Upper lobe of right lung (tissue), 1 donor: ENCODE data around the gene PTPRN2. TPM values are rescaled to one million over a fixed set of nuclear protein-coding genes. Genes with fewer than 3 reads are reported as not detected.

Source experiments
- ATAC-seq: fragments of 200-7000 bp; cut with Tn5 transposase; one replicate; pipeline ENCODE4 v1.9.1; 2020; ENCODE audit warnings: mild to moderate bottlenecking, moderate library complexity
- DNase-seq: peaks from one replicate; pipeline ENCODE4 v3.0.0-alpha.2; 2020
- H3K27ac ChIP-seq: fragments of 200-600 bp; one replicate; pipeline ENCODE4 v1.8.0; 2022
- H3K27me3 ChIP-seq: fragments of 200-600 bp; one replicate; pipeline ENCODE4 v1.8.0; 2022; ENCODE audit warnings: mild to moderate bottlenecking
- H3K36me3 ChIP-seq: fragments of 200-600 bp; one replicate; pipeline ENCODE4 v1.8.0; 2022
- H3K4me1 ChIP-seq: fragments of 200-600 bp; one replicate; pipeline ENCODE4 v1.8.0; 2022
- H3K4me3 ChIP-seq: fragments of 200-600 bp; one replicate; pipeline ENCODE4 v1.8.0; 2022; ENCODE audit warnings: mild to moderate bottlenecking
- H3K9me3 ChIP-seq: fragments of 200-600 bp; one replicate; pipeline ENCODE4 v1.8.0; 2022
- intact Hi-C: fragments of 100-400 bp; cut with DNase I; formaldehyde crosslinking; loops from one replicate; pipeline ENCODE4 v1.11.0; 2022
- total RNA-seq: library from RNA; stranded (reverse); fragmentation: NEBNext Ultra II Directional; extraction: Animal tissue kit (Norgen Biotek cat#: 25700); gene quantifications from one replicate; pipeline ENCODE4 v1.2.1, GENCODE V29; 2021
- TF ChIP-seq, protein P1 (sequence below): fragments of 200-600 bp; IDR thresholded peaks from one replicate; pipeline ENCODE4 v1.8.0; 2022; ENCODE audit warnings: antibody characterized with exemption
- donor health status: DM: no; HTN: yes; CAD: no; lungs with severe emphysema.

PTPRN2 gene
- total RNA-seq, 1 donor from 2014 or later, result 4.9 TPM

DNA sequence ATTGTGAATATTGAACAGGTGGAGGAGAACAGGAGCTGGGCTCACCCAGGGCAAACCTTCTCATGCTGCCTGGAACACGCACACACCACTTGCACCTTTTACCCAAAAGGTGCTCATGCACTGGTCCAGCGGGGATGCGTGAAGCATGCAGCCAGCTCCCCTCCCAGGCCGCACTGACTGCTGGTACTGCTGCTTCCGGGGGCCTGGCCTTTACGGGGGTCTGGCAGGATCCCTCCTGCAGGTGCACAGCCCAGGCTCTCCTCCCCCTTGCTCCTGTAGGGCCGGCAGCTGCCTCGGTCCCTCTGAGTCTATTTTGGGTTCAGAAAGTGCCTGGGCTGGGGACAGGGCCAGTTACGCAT is 1029.1 kb downstream of the PTPRN2 start:
- peak; percentile 38 for DNase-seq
- TF ChIP-seq, protein P1, sequence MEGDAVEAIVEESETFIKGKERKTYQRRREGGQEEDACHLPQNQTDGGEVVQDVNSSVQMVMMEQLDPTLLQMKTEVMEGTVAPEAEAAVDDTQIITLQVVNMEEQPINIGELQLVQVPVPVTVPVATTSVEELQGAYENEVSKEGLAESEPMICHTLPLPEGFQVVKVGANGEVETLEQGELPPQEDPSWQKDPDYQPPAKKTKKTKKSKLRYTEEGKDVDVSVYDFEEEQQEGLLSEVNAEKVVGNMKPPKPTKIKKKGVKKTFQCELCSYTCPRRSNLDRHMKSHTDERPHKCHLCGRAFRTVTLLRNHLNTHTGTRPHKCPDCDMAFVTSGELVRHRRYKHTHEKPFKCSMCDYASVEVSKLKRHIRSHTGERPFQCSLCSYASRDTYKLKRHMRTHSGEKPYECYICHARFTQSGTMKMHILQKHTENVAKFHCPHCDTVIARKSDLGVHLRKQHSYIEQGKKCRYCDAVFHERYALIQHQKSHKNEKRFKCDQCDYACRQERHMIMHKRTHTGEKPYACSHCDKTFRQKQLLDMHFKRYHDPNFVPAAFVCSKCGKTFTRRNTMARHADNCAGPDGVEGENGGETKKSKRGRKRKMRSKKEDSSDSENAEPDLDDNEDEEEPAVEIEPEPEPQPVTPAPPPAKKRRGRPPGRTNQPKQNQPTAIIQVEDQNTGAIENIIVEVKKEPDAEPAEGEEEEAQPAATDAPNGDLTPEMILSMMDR, result no peak
- Histone ChIP-seq H3K4me1 (no peaks in the 10 kb centered on the region), H3K27me3 (no peaks in the 10 kb centered on the region), H3K36me3 (no peaks in the 10 kb centered on the region), H3K9me3 (no peaks in the 10 kb centered on the region), H3K27ac (no peak overlapping the region), H3K4me3 (no peak overlapping the region)
- intact Hi-C loops, result no loop called here
- ATAC-seq, result no peak

DNA sequence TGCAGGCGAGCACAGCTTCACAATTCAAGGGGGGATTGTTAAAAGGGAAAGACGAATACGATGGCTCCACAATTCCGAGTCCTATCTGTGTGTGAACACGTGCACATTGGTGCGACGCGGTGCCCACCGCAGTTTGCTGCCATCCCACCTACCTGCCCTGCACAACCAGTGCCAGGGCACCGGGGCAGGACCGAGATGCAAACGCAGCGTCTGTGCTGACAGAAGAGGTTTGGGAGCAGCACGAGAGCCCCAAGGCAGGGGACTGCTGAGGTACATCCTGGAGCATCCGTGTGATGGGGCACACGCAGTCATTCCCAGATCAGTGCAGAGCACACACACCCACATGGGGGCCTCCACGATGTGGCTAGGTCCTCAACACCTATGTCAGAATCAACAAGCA is 1029.6 kb downstream of the PTPRN2 start:
- intact Hi-C loops, result no loop called here
- Histone ChIP-seq H3K27ac (no peak overlapping the region), H3K4me3 (no peak overlapping the region), H3K27me3 (no peaks in the 10 kb centered on the region), H3K9me3 (no peaks in the 10 kb centered on the region), H3K36me3 (no peaks in the 10 kb centered on the region), H3K4me1 (no peaks in the 10 kb centered on the region)
- DNase-seq (peak; percentile 61), ATAC-seq (no peak)
- TF ChIP-seq, protein P1, result no peak

DNA sequence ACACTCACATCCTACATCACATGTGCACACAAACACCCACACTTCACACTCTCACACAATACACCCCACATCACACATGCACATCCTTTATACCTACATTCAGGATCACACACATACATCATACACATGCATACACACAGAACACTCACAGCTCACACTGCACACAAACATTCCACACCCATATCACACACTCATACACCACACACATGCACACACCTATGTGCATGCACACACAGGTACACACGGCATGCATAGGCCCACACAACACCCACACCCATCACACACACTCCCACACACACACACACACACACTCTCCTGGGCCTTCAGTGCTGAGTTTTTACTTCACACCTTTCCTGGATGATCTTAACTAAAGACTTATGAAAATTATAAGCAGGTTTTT is 1030.4 kb downstream of the PTPRN2 start:
- DNase-seq (peak; percentile 7), ATAC-seq (no peak)
- Histone ChIP-seq H3K9me3 (no peaks in the 10 kb centered on the region), H3K27me3 (no peaks in the 10 kb centered on the region), H3K4me1 (no peaks in the 10 kb centered on the region), H3K36me3 (no peaks in the 10 kb centered on the region), H3K27ac (no peak overlapping the region), H3K4me3 (no peak overlapping the region)
- intact Hi-C loops, result no loop called here
- TF ChIP-seq, protein P1, result no peak

DNA sequence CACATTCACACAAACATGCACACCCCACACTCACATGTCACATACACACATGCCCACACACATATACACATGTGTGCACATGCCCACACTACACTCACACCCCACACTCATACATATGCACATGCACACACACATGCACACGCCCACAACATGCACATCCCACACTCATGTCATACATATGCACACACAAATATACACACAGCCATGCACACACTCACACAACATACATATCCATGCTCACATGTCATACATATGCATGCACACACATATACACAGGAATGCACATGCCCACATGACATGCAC is 1031.0 kb downstream of the PTPRN2 start:
- no peaks in the 10 kb centered on the region for H3K4me1 ChIP-seq
- H3K27me3 ChIP-seq, result no peaks in the 10 kb centered on the region
- no peak overlapping the region for H3K4me3 ChIP-seq
- intact Hi-C loops, result no loop called here
- ATAC-seq, result no peak
- DNase-seq, result peak; percentile 6
- TF ChIP-seq, protein P1, result no peak
- H3K27ac ChIP-seq, result no peak overlapping the region
- no peaks in the 10 kb centered on the region for H3K9me3 ChIP-seq
- H3K36me3 ChIP-seq, result no peaks in the 10 kb centered on the region

GRCh38 chr7:157555944-157556641 is 1031.5 kb downstream of the PTPRN2 start:
- TF ChIP-seq, protein P1, result no peak
- intact Hi-C loops, result no loop called here
- no peak for ATAC-seq

DNA sequence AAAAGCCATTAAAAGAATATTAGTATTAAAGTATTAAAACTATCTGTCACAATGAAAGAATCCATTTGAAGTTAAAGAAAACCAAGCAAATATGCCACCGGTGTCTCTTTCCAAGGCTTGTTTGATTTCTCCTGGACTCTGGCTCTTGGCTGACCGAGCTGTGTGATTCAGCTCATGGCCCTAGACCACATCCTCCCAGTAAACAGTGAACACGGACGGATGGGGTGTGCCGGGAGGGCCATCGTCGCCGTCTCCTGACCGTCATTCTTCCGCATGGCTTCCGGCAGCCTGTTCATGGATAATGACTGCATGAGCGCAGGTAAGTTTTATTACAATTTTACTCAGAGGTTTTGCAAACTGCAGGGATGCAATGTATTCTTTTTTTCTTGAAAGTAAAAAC is 1032.3 kb downstream of the PTPRN2 start:
- DNase-seq (peak; percentile 40), ATAC-seq (peak; percentile 14)
- no peaks in the 10 kb centered on the region for H3K9me3 ChIP-seq
- H3K4me3 ChIP-seq, result no peak overlapping the region
- TF ChIP-seq, protein P1, result no peak
- intact Hi-C loops, result no loop called here
- no peaks in the 10 kb centered on the region for H3K4me1 ChIP-seq
- H3K27ac ChIP-seq, result no peak overlapping the region
- H3K27me3 ChIP-seq, result no peaks in the 10 kb centered on the region
- no peaks in the 10 kb centered on the region for H3K36me3 ChIP-seq

More at GRCh38 chr7:157555944-157556641, 1031.5 kb downstream of the PTPRN2 start:
- no peak overlapping the region for H3K27ac ChIP-seq
- no peaks in the 10 kb centered on the region for H3K9me3 ChIP-seq
- no peak for DNase-seq
- no peaks in the 10 kb centered on the region for H3K27me3 ChIP-seq
- no peaks in the 10 kb centered on the region for H3K36me3 ChIP-seq
- no peak overlapping the region for H3K4me3 ChIP-seq
- H3K4me1 ChIP-seq, result no peaks in the 10 kb centered on the region
